Raji (cell line): ENCODE measurements around the gene EXOC6.

ENCODE experiments used
- POLR2A ChIP-seq: IDR thresholded peaks from 2 replicates; pipeline ENCODE4 v1.6.1; 2011; ENCODE audit warnings: low read depth, low read length, control low read depth; ENCODE audit not compliant: insufficient read depth

EXOC6 gene

GRCh38 chr10:92826504-92826903 is 21.8 kb upstream of the EXOC6 start:
- no peak for TF ChIP-seq POLR2A

- TF ChIP-seq POLR2A, result no peak
Measured at GRCh38 chr10:92829042-92829785, 19.1 kb upstream of the EXOC6 start.

DNA sequence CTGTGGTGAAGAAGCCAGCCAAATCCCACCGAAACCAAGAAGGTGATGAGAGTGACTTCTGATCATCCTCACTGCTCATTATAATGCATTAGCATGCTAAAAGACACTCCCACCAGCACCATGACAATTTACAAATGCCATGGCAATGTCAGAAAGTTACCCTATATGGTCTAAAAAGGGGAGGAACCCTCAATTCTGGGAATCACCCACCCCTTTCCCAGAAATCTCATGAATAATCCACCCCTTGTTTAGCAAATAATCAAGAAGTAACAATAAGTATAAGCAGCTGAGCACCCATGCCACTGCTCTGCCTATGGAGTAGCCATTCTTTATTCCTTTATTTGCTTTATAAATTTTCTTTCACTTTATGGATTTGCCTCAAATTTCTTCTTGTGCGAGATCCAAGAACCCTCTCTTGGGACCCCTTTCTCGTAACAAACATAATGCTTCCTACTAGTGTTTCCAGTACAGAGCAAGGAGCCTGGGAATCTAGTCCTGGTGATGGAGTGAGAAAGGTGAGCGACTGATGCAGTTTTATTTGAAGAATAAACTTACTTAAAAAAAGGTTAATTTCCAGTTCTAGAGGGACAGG is 18.4 kb upstream of the EXOC6 start:
- no peak for TF ChIP-seq POLR2A

DNA sequence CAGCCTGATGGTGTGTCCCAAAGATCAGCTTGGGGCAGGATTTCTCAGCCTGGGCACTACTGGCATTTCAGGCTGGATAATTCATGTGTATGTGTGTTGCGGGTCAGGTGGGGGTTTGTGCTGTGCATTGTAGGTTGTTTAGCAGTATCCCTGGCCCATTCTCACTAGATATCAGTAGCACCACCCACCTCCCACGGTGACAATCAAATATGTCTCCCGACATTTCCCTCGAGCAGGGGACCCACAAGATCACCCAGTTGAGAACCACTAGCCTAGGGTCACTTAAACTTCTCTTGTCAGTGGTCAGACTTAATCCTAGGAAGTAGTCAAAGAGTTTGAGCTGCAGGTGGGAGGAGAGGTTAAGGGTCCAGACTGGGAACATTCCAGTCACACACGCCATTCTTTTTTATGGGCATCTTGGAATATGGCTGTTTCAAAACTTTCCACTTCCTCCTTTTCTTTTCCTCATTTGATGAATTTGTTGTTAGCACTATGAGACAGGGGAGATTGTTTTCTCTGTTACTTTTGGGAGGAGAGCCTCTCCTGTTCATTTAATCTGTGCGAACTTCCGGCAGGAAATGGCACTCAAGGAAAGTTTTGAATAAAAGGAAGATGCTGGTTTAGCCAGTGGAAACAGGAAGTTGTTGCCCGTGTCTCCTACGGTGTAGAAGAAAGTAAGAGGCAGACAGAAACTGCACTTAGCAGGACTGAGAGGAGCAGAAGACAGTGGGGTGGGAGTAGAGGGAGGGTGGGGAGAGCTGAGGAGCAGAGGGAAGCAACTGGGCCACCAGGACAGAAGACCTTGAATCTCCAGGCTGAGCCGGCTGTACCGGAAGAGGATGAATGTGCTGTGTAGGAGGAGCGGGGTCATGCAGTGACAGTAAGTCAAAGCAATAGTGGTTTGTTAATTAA is 17.6 kb upstream of the EXOC6 start:
- TF ChIP-seq POLR2A, result no peak

DNA sequence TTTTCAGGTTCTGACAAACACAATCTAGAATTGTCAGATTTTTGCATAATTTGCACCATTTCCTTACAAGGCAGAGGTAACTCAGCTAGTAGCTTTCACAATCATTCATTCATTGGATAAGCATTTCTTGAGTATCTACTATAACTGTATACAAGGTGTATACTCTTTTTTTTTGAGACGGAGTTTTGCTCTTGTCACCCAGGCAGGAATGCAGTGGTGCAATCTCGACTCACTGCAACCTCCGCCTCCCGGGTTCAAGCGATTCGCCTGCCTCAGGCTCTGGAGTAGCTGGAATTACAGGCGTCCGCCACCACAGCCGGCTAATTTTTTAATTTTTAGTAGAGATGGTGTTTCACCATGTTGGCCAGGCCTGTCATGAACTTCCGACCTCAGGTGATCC is 16.2 kb upstream of the EXOC6 start:
- TF ChIP-seq POLR2A, result no peak

- TF ChIP-seq POLR2A, result no peak
Measured at GRCh38 chr10:92832998-92833650, 15.2 kb upstream of the EXOC6 start.

DNA sequence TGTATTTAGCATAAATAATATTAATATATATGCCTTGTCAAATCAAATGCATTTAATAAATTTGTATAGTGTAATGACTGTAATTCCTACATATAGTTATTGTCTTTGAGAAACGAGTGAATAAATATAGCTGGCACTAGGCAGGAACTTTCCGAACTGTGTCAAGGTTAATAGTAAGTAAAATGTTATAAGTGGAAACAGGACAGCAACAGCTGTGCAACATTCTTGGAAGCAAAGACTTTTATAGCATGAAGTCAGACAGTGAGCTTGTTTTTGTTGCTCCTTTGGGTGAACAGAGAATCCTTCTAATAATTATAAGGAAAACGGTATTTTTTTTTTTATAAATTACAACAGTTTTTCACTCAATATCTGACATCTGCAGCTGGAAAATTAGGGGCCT is 14.0 kb upstream of the EXOC6 start:
- no peak for TF ChIP-seq POLR2A

DNA sequence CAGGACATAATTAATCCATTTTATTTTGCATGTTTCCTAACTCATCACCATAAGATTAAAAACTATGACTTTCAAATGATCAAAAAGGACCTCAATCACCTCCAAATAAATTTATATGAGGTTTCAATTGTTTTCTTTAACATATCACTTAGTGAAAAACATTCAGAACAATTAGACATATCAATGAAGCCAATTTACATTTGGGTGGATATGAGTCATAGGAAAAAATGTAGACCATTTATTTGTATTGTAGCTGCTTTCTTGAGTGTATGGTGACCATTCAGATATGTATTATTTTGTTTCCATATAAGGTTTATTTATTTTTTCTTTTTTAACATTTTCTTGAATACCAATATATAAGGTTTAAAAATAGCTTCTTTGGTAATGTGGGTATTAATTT is 13.3 kb upstream of the EXOC6 start:
- no peak for TF ChIP-seq POLR2A

- no peak for TF ChIP-seq POLR2A
Measured at GRCh38 chr10:92837456-92837855, 10.9 kb upstream of the EXOC6 start.

- no peak for TF ChIP-seq POLR2A
Measured at GRCh38 chr10:92839191-92840085, 8.9 kb upstream of the EXOC6 start.

DNA sequence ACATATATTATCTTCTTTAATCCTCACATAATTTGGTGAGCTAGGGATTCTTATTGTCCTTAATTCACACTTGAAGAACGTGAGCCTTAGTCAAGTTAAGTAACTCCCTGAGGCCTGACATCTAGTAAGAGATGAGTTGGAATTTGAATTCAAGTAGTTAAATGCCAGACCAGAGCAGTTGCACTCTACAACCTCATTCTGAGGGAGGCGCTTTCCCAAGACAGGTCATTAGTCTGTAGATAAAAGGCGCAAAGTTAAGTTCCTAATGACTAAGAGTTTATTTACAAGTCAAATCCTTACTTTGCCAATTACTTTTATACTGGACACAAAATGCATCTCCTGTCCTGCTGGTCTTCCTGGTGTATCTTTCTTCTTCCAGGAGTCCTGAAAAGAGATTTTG is 3.6 kb upstream of the EXOC6 start:
- TF ChIP-seq POLR2A, result no peak

GRCh38 chr10:92845921-92846320 is 2.4 kb upstream of the EXOC6 start:
- no peak for TF ChIP-seq POLR2A

DNA sequence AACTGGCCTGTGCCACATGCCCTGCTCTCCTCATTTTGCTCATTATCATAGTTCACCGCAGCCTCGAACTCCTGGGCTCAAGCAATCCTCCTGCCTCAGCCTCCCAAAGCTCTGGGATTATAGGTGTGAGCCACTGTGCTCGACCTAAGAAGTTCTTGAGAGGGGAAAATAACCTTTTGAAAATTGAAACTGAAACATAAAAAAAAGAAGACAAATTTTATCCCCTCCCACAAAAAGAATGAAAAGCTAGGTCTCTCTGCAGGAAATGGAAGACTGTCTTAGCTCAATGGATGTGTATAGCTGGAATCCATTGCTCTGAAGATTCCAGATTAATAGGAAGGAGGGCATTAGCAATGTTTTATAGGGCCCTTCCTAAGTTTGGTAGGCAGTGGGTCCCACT is 2.0 kb upstream of the EXOC6 start:
- no peak for TF ChIP-seq POLR2A

DNA sequence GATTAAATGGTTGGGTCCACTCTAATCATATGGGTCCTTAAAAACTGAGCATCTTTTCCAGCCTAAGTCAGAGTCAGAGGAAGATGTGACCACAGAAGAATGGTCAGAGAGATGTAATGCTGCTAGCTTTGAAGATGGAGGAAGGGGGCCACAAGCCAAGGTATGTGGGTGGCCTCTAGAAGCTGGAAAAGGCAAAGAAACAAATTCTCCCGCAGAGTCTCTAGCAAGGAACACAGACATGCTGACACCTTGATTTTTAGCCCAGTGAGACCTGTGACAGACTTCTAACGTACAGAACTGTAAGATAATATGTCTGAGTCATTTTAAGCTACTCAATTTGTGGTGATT is 1.5 kb upstream of the EXOC6 start:
- no peak for TF ChIP-seq POLR2A

GRCh38 chr10:92847202-92847864 is 987 bp upstream of the EXOC6 start:
- TF ChIP-seq POLR2A, result no peak

DNA sequence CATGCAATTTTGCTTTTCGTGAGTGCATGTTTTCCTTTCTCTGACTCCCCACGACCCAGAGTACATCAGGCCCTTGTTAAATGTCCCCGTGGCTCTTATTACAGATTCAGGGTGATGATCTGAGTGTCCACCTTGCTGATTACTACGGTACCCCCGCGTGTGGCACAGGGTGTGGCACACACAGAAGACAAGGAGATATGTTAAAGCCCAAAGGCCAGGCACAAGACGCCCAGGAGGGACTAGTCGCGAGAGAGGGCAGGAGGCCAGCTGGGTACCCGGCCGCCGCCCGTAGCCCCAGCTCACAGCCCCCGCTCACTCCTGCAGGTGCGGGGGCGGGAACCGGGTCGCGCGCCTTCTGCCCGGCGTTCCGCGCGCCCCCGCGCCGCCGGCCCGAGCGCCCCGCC is 281 bp upstream of the EXOC6 start:
- no peak for TF ChIP-seq POLR2A
